Smooth muscle cell (in vitro differentiated cells): ENCODE measurements around the gene GGA3. TPM values are rescaled to one million over a fixed set of nuclear protein-coding genes. Genes with fewer than 3 reads are reported as not detected.

ENCODE experiments used
- DNase-seq: peaks from one replicate; lab custom pipeline; 2025; ENCODE audit not compliant: unreplicated experiment; lab: John Stamatoyannopoulos, UW
- H2AFZ ChIP-seq: fragments of 200-600 bp; sonication (generic); 2 replicates; pipeline ENCODE4 v1.6.0; 2016; ENCODE audit warnings: antibody characterized with exemption, low read depth, mild to moderate bottlenecking
- H3F3A ChIP-seq: fragments of 200-600 bp; sonication (generic); 2 replicates; pipeline ENCODE4 v1.6.0; 2017; ENCODE audit warnings: antibody characterized with exemption, low read depth
- H3K27ac ChIP-seq: fragments of 200-600 bp; sonication (generic); 2 replicates; pipeline ENCODE4 v1.5.1; 2016; ENCODE audit warnings: low read depth, mild to moderate bottlenecking
- H3K27me3 ChIP-seq: fragments of 200-600 bp; sonication (generic); 2 replicates; pipeline ENCODE4 v1.6.1; 2016; ENCODE audit warnings: low read depth, mild to moderate bottlenecking
- H3K36me3 ChIP-seq: fragments of 200-600 bp; sonication (generic); 2 replicates; pipeline ENCODE4 v1.5.1; 2016; ENCODE audit warnings: low read depth
- H3K4me1 ChIP-seq: fragments of 200-600 bp; sonication (generic); 2 replicates; pipeline ENCODE4 v1.5.1; 2016; ENCODE audit warnings: low read depth
- H3K4me2 ChIP-seq: fragments of 200-600 bp; sonication (generic); 2 replicates; pipeline ENCODE4 v1.6.0; 2016; ENCODE audit warnings: mild to moderate bottlenecking
- H3K4me3 ChIP-seq: fragments of 200-600 bp; sonication (generic); 2 replicates; pipeline ENCODE4 v1.5.1; 2016; ENCODE audit warnings: mild to moderate bottlenecking
- H3K79me2 ChIP-seq: fragments of 200-600 bp; sonication (generic); 2 replicates; pipeline ENCODE4 v1.6.0; 2016; ENCODE audit warnings: low read depth, mild to moderate bottlenecking
- H3K9ac ChIP-seq: fragments of 200-600 bp; sonication (generic); 2 replicates; pipeline ENCODE4 v1.6.0; 2016; ENCODE audit warnings: low read depth
- H3K9me3 ChIP-seq: fragments of 200-600 bp; sonication (generic); replicated peaks from 2 replicates; pipeline ENCODE4 v1.5.1; 2016; ENCODE audit warnings: low read depth
- H4K20me1 ChIP-seq: fragments of 200-600 bp; sonication (generic); 2 replicates; pipeline ENCODE4 v1.6.0; 2016; ENCODE audit warnings: low read depth
- CTCF ChIP-seq: fragments of 200-600 bp; sonication (generic); IDR thresholded peaks from 2 replicates; pipeline ENCODE4 v1.5.1; 2017; ENCODE audit warnings: borderline replicate concordance, mild to moderate bottlenecking, antibody characterized with exemption; ENCODE audit not compliant: insufficient read depth, poor library complexity, severe bottlenecking
- WGBS: methylation state at CpG from one replicate; pipeline ENCODE4 v1.1.7; 2016; ENCODE audit warnings: low lambda C conversion rate; 5-methylcytosine and 5-hydroxymethylcytosine counted together
- polyA plus RNA-seq: library from polyadenylated mRNA; unstranded; fragments of >200 nt; fragmentation: Nextera tagmentation; extraction: Ambion mirVana; gene quantifications from 2 replicates; pipeline ENCODE4 v1.2.1, GENCODE V29; 2016
- total RNA-seq: library from RNA; depleted of rRNA; stranded (reverse); fragments of >200 nt; gene quantifications from 2 replicates; pipeline ENCODE4 v1.2.3, GENCODE V29; 2014

Gene GGA3
- total and polyA plus RNA-seq, 2 experiments from 2014 or later = 20.5 to 23.9 TPM

- Histone ChIP-seq H3K9me3 (no peaks in the 10 kb centered on the region), H3K9ac (peak within 1 kb of the TSS; percentile 99), H3K79me2 (peaks cover 47% of the 10 kb centered on the region), H2AFZ (peak within 1 kb of the TSS; percentile 98), H3F3A (peaks cover 4% of the 10 kb centered on the region), H3K27me3 (no peaks in the 10 kb centered on the region), H3K4me3 (peak within 1 kb of the TSS; percentile 81), H3K4me2 (peak within 1 kb of the TSS; percentile 92), H4K20me1 (no peaks in the 10 kb centered on the region), H3K36me3 (peaks cover 5% of the 10 kb centered on the region), H3K4me1 (peaks cover 13% of the 10 kb centered on the region), H3K27ac (peak within 1 kb of the TSS; percentile 97)
- under 1% methylated on average over 55 of the region's 57 CpGs for WGBS
- DNase-seq = peak; percentile 85
- TF ChIP-seq CTCF = no peak
These were observed 56.2 kb downstream of the GGA3 start, which contains the start of gene NUP85 for GRCh38 chr17:75205037-75205792. Gene NUP85 (plus strand): TSS chr17:75205679. CDS start chr17:75205762, 83 bp downstream.

- 93% methylated on average over 6 of the region's 6 CpGs for WGBS
- Histone ChIP-seq H3K4me1 (peaks cover 3% of the 10 kb centered on the region), H3F3A (peaks cover 4% of the 10 kb centered on the region), H4K20me1 (no peaks in the 10 kb centered on the region), H3K27me3 (no peaks in the 10 kb centered on the region), H3K36me3 (no peaks in the 10 kb centered on the region), H3K9me3 (no peaks in the 10 kb centered on the region), H2AFZ (no peak overlapping the region), H3K9ac (no peak overlapping the region), H3K4me3 (no peak overlapping the region), H3K27ac (no peak overlapping the region), H3K79me2 (no peaks in the 10 kb centered on the region), H3K4me2 (no peak overlapping the region)
- no peak for TF ChIP-seq CTCF
- no peak for DNase-seq
These were observed 61.4 kb downstream of the GGA3 start for GRCh38 chr17:75199886-75200618.

- 46% methylated on average over 4 of the region's 5 CpGs for WGBS
- H3K9ac ChIP-seq = no peak overlapping the region
- H3K27ac ChIP-seq = no peak overlapping the region
- no peak for TF ChIP-seq CTCF
- H3K4me2 ChIP-seq = no peak overlapping the region
- no peaks in the 10 kb centered on the region for H3K9me3 ChIP-seq
- no peaks in the 10 kb centered on the region for H3K79me2 ChIP-seq
- H4K20me1 ChIP-seq = no peaks in the 10 kb centered on the region
- no peak for DNase-seq
- H3K4me1 ChIP-seq = no peaks in the 10 kb centered on the region
- H3K4me3 ChIP-seq = no peak overlapping the region
- H3F3A ChIP-seq = no peaks in the 10 kb centered on the region
- no peaks in the 10 kb centered on the region for H3K36me3 ChIP-seq
- no peak overlapping the region for H2AFZ ChIP-seq
- no peaks in the 10 kb centered on the region for H3K27me3 ChIP-seq
These were observed 66.5 kb downstream of the GGA3 start for GRCh38 chr17:75194879-75195278.
